ENCODE results near the gene RXRB. TPM values are rescaled to one million over a fixed set of nuclear protein-coding genes. Genes with fewer than 3 reads are reported as not detected.

Gene RXRB
- total RNA-seq, 2 donors from 2014 or later: 33.4 to 36.3 TPM

DNA sequence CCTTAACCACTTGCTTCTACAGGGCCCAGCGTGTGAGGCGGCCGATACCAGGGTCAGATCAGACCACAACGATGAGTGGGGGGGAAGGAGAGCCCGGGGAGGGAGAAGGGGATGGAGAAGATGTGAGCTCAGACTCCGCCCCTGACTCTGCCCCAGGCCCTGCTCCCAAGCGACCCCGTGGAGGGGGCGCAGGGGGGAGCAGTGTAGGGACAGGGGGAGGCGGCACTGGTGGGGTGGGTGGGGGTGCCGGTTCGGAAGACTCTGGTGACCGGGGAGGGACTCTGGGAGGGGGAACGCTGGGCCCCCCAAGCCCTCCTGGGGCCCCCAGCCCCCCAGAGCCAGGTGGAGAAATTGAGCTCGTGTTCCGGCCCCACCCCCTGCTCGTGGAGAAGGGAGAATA is 10.7 kb upstream of the RXRB start:
- Histone ChIP-seq H3K27ac (no peak overlapping the region), H3K9ac (ENCODE audit: low read depth in 2 of 2, low read length in 2 of 2) (no peak overlapping the region), H3K9me3 (no peaks in the 10 kb centered on the region), H3K4me1 (no peaks in the 10 kb centered on the region), H3K27me3 (no peaks in the 10 kb centered on the region), H3K36me3 (no peaks in the 10 kb centered on the region), H3K4me3 (no peak overlapping the region)
- TF ChIP-seq, protein P1, sequence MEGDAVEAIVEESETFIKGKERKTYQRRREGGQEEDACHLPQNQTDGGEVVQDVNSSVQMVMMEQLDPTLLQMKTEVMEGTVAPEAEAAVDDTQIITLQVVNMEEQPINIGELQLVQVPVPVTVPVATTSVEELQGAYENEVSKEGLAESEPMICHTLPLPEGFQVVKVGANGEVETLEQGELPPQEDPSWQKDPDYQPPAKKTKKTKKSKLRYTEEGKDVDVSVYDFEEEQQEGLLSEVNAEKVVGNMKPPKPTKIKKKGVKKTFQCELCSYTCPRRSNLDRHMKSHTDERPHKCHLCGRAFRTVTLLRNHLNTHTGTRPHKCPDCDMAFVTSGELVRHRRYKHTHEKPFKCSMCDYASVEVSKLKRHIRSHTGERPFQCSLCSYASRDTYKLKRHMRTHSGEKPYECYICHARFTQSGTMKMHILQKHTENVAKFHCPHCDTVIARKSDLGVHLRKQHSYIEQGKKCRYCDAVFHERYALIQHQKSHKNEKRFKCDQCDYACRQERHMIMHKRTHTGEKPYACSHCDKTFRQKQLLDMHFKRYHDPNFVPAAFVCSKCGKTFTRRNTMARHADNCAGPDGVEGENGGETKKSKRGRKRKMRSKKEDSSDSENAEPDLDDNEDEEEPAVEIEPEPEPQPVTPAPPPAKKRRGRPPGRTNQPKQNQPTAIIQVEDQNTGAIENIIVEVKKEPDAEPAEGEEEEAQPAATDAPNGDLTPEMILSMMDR (IDR thresholded peaks at IDR 0.05): no peak
- no peak for DNase-seq
- intact Hi-C loops (cut with DNase I): no loop called here

DNA sequence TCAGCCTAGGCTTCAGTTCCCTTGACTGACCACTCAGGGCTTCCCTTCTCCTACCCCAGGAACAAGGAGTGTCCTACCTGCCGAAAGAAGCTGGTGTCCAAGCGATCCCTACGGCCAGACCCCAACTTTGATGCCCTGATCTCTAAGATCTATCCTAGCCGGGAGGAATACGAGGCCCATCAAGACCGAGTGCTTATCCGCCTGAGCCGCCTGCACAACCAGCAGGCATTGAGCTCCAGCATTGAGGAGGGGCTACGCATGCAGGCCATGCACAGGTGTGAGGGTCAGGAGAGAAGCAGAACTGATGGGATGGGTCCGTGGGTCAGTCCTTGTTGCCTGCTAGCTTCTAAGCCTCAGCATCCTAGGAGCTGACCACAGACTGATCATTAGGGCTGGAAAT is 9.4 kb upstream of the RXRB start:
- Histone ChIP-seq H3K27me3 (no peaks in the 10 kb centered on the region), H3K4me3 (no peak overlapping the region), H3K9me3 (no peaks in the 10 kb centered on the region), H3K4me1 (no peaks in the 10 kb centered on the region), H3K9ac (ENCODE audit: low read depth in 2 of 2, low read length in 2 of 2) (no peak overlapping the region), H3K27ac (no peak overlapping the region), H3K36me3 (no peaks in the 10 kb centered on the region)
- TF ChIP-seq, protein P1 (IDR thresholded peaks at IDR 0.05): no peak
- intact Hi-C loops (cut with DNase I): no loop called here
- no peak for DNase-seq

DNA sequence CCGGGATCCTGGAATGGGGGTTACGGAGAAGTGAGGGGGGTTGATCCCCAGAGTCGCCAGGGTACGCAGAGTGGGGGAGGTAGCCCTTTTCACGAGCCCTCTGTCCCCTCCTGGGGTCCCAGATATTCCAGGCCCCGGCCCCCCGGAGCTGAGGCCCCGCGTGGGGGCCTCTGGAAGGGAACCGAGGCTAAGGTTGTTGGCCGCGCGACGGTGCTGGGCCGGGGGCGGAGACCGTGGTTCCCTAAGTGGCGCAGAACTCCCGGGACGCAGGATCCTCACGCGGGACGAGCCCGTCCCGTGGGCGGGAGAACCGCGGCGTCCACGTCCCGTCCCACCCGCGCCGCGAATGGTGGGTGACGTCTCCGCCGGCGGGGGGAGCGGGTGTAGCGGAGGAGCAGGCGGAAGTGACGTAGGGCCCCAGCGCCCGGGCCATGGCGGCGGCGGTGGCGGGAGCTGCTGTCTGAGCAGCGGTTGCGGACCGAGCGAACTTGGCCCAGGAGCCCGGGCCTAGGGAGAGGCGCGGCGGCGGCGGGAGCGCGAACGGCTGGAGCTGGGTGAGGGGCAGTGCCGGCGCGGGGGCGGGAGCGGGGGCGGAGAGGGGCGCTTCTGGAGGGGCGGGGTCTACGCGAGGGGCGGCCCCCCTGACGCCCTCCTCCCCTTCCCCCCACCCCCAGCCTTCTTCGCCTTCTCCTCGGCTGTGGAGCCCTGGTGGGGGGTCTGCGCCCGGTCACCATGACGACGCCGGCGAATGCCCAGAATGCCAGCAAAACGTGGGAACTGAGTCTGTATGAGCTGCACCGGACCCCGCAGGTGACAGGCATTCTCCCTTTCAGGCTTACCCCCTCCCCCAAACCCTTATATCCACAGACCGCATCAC is 7.9 kb upstream of the RXRB start, which contains the start of gene RING1:
TSS of gene RING1 (plus strand) at position 410 of the 877 bp plus-strand sequence. CDS start at position 733, 323 bp downstream.
- Histone ChIP-seq H3K9me3 (no peaks in the 10 kb centered on the region), H3K4me3 (peak within 1 kb of the TSS; percentile 81), H3K4me1 (peaks cover 4% of the 10 kb centered on the region), H3K9ac (ENCODE audit: low read depth in 2 of 2, low read length in 2 of 2) (peak within 1 kb of the TSS; percentile 96 to 99), H3K27ac (peak within 1 kb of the TSS; percentile 85), H3K36me3 (no peaks in the 10 kb centered on the region), H3K27me3 (no peaks in the 10 kb centered on the region)
- peak; percentile 85 for DNase-seq
- intact Hi-C loops (cut with DNase I): no loop called here
- TF ChIP-seq, protein P1 (IDR thresholded peaks at IDR 0.05): no peak

DNA sequence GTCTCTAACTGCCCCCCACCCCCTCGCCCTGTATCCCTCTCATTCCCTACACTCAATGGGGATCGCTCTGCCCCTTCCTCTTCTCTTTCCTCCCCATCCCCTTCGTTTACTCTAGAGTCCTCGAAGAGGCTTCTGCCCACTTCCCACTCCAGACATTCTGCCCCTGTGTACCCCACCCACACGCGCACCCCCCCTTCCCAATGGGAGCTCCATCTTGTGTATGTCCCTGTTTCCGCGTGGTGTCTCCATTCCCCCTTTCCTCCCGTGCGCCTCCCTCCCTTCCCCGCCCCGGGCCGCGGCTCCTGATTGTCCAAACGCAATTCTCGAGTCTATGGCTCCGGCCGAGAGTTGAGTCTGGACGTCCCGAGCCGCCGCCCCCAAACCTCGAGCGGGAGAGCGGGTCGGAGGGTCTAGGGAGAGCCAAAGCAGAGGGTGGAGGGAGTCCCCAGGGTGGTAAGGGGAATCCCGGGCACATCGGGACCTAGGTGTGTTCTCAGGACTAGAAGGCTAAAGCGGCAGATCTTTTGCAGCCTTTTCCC is 7.2 kb upstream of the RXRB start:
- Histone ChIP-seq H3K27me3 (no peaks in the 10 kb centered on the region), H3K4me3 (peak overlapping the region; percentile 81), H3K9ac (ENCODE audit: low read depth in 2 of 2, low read length in 2 of 2) (peak overlapping the region; percentile 96 to 99), H3K36me3 (no peaks in the 10 kb centered on the region), H3K4me1 (peaks cover 4% of the 10 kb centered on the region), H3K27ac (peak overlapping the region; percentile 85), H3K9me3 (no peaks in the 10 kb centered on the region)
- intact Hi-C loops (cut with DNase I): no loop called here
- DNase-seq: peak; percentile 64
- TF ChIP-seq, protein P1 (IDR thresholded peaks at IDR 0.05): no peak

DNA sequence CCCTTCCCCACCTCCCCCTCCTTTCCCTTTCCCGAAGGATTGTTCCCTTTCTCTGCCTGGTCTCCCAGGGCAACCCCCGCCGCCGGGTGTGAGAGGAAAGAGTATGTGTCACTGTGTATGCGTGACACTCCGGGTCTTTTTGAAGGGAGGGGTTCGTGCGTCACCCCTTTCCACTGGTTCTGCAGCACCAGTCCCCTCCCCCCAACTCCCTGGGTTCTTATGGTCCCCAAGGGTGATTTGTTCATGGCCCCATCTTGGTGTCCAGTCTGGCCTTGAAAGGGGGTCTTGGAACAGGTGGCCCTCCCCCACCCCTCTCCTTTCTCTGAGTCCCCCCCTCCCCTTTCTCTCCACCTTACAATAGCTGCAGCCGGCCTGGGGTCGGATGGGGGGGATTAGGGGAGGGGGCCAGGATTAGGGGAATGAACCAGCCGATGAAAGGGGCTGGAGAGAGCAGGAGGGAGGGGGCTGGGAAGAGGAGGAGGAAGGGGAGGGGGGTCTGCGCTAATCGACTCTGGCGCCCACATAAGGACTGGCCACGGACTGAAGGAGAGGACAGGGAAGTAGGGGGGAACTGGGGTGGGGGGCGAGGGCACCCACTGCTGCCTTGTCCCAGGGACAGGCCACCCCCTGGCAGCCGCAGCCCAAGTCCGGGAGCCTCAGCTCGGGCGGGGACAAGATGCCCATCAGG is 6.5 kb upstream of the RXRB start:
- intact Hi-C loops (cut with DNase I): no loop called here
- peak overlapping the region; percentile 81 for H3K4me3 ChIP-seq
- H3K4me1 ChIP-seq: peaks cover 8% of the 10 kb centered on the region
- peak overlapping the region; percentile 96 to 99 for H3K9ac ChIP-seq (ENCODE audit: low read depth in 2 of 2, low read length in 2 of 2)
- H3K27ac ChIP-seq: no peak overlapping the region
- TF ChIP-seq, protein P1 (IDR thresholded peaks at IDR 0.05): no peak
- no peaks in the 10 kb centered on the region for H3K27me3 ChIP-seq
- no peaks in the 10 kb centered on the region for H3K9me3 ChIP-seq
- DNase-seq: no peak
- no peaks in the 10 kb centered on the region for H3K36me3 ChIP-seq

Data from colonic mucosa (tissue), 4 donors.